C4-2B (cell line): ENCODE measurements around the gene IPO9.

Source experiments
- CTCF ChIP-seq: fragments of 450-650 bp; conservative IDR thresholded peaks from 2 replicates; pipeline ENCODE4 v1.5.1; 2017; ENCODE audit warnings: mild to moderate bottlenecking
- ZFX ChIP-seq: fragments of 450-650 bp; IDR thresholded peaks from 2 replicates; pipeline ENCODE4 v1.6.1; 2017

GRCh38 chr1:201840055-201840454 lies 11.1 kb downstream of the IPO9 start:
- TF ChIP-seq CTCF (no peak), ZFX (no peak)
